Panc1 (cell line): ENCODE data around the gene MSI2.

ENCODE experiments used
- CTCF ChIP-seq: fragments of 450-650 bp; IDR thresholded peaks from 2 replicates; pipeline ENCODE4 v1.5.1; 2017; ENCODE audit warnings: mild to moderate bottlenecking
- POLR2AphosphoS5 ChIP-seq: IDR thresholded peaks from 2 replicates; pipeline ENCODE4 v1.6.1; 2012; ENCODE audit warnings: mild to moderate bottlenecking, low read depth, low read length, moderate library complexity
- REST ChIP-seq, 2 experiments: IDR thresholded peaks; 2 replicates each; pipeline ENCODE4 v1.6.1; 2011 to 2012; ENCODE audit warnings: low read depth in 2 of 2, control low read depth in 1 of 2, low read length in 1 of 2, mild to moderate bottlenecking in 1 of 2, moderate library complexity in 1 of 2; ENCODE audit not compliant: insufficient read depth in 1 of 2
- SIN3A ChIP-seq: IDR thresholded peaks from 2 replicates; pipeline ENCODE4 v1.6.1; 2012; ENCODE audit warnings: low read depth, mild to moderate bottlenecking, low read length, moderate library complexity, borderline replicate concordance; ENCODE audit not compliant: insufficient read depth
- TCF7L2 ChIP-seq: IDR thresholded peaks from 2 replicates; pipeline ENCODE4 v1.6.1; 2011; ENCODE audit warnings: mild to moderate bottlenecking, low read depth, low read length, inconsistent platforms

GRCh38 chr17:57228911-57229310 lies 27.4 kb upstream of the MSI2 start:
- TF ChIP-seq CTCF (no peak), POLR2AphosphoS5 (no peak), TCF7L2 (no peak), REST (IDR thresholded peaks at IDR 0.05; ENCODE audit: insufficient read depth in 1 of 2, low read depth in 2 of 2, low read length in 1 of 2) (no peak), SIN3A (no peak)
